HEK293T (cell line): ENCODE results near the gene BUB1B.

Experiments used
- ARNT ChIP-seq: fragments of 450-650 bp; IDR thresholded peaks from 2 replicates; pipeline ENCODE4 v1.6.1; 2017; ENCODE audit warnings: mild to moderate bottlenecking
- ELF4 ChIP-seq: fragments of 450-650 bp; IDR thresholded peaks from 2 replicates; pipeline ENCODE4 v1.6.1; 2017; ENCODE audit warnings: antibody characterized with exemption
- FOXA1 ChIP-seq: fragments of 450-650 bp; IDR thresholded peaks from 2 replicates; pipeline ENCODE4 v1.6.1; 2016; ENCODE audit warnings: mild to moderate bottlenecking
- FOXM1 ChIP-seq: fragments of 450-650 bp; IDR thresholded peaks from 2 replicates; pipeline ENCODE4 v1.6.1; 2017; ENCODE audit warnings: mild to moderate bottlenecking, borderline replicate concordance
- HDGF ChIP-seq: fragments of 450-650 bp; IDR thresholded peaks from 2 replicates; pipeline ENCODE4 v1.6.1; 2017; ENCODE audit warnings: antibody characterized with exemption, borderline replicate concordance
- L3MBTL2 ChIP-seq: fragments of 450-650 bp; conservative IDR thresholded peaks from 2 replicates; pipeline ENCODE4 v1.6.1; 2016; ENCODE audit warnings: mild to moderate bottlenecking
- LEF1 ChIP-seq: fragments of 450-650 bp; IDR thresholded peaks from 2 replicates; pipeline ENCODE4 v1.6.1; 2017; ENCODE audit warnings: mild to moderate bottlenecking, borderline replicate concordance
- NFRKB ChIP-seq: fragments of 450-650 bp; IDR thresholded peaks from 2 replicates; pipeline ENCODE4 v1.6.1; 2016; ENCODE audit warnings: mild to moderate bottlenecking, moderate library complexity
- SP1 ChIP-seq: fragments of 450-650 bp; IDR thresholded peaks from 2 replicates; pipeline ENCODE4 v1.6.1; 2017
- SUZ12 ChIP-seq: fragments of 450-650 bp; IDR thresholded peaks from 2 replicates; pipeline ENCODE4 v1.6.1; 2016; ENCODE audit warnings: mild to moderate bottlenecking
- TARDBP ChIP-seq: fragments of 450-650 bp; IDR thresholded peaks from 2 replicates; pipeline ENCODE4 v1.6.1; 2016
- TF ChIP-seq, protein P1 (sequence below): fragments of 450-650 bp; IDR thresholded peaks from 2 replicates; pipeline ENCODE4 v1.6.1; 2016

DNA sequence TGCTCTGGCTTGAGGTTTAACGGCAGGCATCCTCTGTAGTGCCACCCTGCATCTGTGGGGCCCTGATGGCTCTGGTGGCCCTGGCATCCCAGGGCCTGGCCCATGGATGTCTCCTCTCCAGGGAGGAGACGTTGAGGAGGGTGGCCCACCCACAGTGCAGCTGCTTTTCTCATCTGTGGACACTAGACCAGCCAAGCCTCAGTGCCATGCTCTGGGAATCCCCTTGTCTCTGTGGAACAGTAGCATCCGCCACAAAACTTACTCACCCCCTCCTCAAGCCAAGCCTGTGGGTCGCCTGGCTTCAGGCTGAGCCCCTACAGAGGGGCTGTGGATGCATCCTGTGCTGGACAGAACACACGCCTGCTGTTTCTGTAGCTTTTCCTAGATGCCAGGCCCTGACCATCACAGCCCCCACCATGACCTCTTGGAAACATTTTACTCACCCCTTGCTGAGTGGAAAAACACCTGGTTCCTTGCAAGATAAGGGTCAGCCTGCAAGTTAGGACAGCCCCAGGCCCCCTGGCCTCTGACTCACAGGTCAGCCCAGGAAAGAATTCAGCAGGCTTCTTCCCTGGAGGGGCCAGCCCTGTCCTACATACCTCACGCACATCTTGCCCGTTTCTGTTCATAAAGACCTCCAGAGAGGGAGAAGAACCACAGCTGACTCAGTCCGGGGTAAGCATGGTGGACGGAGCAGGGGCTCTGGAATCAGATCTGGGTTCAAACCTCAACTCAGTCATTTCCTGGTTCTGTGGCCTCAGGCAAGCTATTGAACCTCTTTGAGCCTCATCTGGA, 97.0 kb downstream of the BUB1B start:
- TF ChIP-seq ELF4 (no peak), ARNT (no peak), HDGF (no peak), SP1 (no peak), FOXA1 (no peak), NFRKB (no peak), LEF1 (no peak), FOXM1 (no peak), SUZ12 (no peak), L3MBTL2 (no peak), TARDBP (no peak)
- TF ChIP-seq, protein P1, sequence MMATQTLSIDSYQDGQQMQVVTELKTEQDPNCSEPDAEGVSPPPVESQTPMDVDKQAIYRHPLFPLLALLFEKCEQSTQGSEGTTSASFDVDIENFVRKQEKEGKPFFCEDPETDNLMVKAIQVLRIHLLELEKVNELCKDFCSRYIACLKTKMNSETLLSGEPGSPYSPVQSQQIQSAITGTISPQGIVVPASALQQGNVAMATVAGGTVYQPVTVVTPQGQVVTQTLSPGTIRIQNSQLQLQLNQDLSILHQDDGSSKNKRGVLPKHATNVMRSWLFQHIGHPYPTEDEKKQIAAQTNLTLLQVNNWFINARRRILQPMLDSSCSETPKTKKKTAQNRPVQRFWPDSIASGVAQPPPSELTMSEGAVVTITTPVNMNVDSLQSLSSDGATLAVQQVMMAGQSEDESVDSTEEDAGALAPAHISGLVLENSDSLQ, result no peak
